Activated CD4-positive, alpha-beta T cell treated with anti-CD3 and anti-CD28 coated beads for 1 hour (primary cell): Measurements from ENCODE around the gene RBM15.
A peak's percentile ranks its signal among the peaks of the same experiment; 100 is the strongest.

ENCODE experiments used
- DNase-seq: peaks from one replicate; pipeline ENCODE4 v3.0.0-alpha.2; 2020

The RBM15 gene, protein sequence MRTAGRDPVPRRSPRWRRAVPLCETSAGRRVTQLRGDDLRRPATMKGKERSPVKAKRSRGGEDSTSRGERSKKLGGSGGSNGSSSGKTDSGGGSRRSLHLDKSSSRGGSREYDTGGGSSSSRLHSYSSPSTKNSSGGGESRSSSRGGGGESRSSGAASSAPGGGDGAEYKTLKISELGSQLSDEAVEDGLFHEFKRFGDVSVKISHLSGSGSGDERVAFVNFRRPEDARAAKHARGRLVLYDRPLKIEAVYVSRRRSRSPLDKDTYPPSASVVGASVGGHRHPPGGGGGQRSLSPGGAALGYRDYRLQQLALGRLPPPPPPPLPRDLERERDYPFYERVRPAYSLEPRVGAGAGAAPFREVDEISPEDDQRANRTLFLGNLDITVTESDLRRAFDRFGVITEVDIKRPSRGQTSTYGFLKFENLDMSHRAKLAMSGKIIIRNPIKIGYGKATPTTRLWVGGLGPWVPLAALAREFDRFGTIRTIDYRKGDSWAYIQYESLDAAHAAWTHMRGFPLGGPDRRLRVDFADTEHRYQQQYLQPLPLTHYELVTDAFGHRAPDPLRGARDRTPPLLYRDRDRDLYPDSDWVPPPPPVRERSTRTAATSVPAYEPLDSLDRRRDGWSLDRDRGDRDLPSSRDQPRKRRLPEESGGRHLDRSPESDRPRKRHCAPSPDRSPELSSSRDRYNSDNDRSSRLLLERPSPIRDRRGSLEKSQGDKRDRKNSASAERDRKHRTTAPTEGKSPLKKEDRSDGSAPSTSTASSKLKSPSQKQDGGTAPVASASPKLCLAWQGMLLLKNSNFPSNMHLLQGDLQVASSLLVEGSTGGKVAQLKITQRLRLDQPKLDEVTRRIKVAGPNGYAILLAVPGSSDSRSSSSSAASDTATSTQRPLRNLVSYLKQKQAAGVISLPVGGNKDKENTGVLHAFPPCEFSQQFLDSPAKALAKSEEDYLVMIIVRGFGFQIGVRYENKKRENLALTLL

DNA sequence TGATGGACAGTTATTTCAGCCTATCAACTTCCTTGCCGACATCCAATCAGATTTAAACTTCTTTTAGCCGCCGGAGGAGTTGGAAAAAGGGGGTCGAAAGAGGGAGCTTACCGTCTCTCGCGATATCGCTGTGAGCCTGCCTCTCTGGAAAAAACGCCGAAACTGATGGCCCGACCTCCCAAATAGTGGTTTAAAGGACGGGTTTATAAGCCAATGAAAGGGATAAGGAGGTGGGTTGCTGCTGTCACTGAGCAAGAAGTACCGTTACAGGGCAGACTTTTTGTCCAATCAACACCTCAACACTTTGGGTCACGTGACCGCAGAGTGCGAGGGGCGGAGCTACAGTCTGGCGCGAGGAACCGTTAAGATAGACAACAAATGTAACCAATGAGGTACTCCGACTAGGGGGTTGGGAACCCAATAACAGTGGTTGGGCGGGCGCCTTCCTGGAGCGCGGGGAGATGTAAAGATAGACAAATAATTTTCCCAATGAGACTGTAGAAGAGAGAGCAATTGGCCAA, at the start of gene RBM15:
TSS of gene RBM15 (plus strand) at position 492 of the 521 bp plus-strand sequence. CDS start at position 521, 29 bp downstream.
- peak; percentile 96 for DNase-seq

- DNase-seq, result no peak
Observed at GRCh38 chr1:110291241-110292030, 47.7 kb upstream of the RBM15 start.

GRCh38 chr1:110292031-110292741, 47.0 kb upstream of the RBM15 start:
- DNase-seq, result no peak

DNA sequence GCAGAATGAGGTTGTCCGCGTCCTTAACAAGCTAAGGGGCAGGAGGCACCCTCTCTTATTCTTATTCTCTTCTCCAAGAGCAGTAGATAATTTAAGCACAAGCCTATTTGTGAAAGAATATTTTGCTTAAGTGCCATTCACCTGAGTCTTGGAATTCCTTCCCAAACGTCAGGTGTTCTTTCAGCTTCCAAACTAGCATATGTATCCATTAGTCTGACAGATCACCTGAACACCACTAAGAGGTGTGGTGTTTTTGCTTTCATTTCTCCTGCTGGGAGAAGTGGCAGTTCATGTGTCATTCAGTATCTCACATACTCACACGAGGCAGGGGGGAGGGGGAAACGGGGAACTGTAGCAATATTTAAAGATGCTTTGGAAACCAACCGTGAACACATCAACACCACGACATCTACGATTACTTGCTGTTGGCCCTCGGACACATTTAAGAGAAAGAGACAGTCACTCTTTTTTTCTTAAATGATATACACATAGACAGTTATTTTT, 45.5 kb upstream of the RBM15 start:
- no peak for DNase-seq

- DNase-seq, result no peak
Observed at GRCh38 chr1:110294308-110294707, 44.9 kb upstream of the RBM15 start.

- no peak for DNase-seq
Observed at GRCh38 chr1:110298991-110299390, 40.2 kb upstream of the RBM15 start.

DNA sequence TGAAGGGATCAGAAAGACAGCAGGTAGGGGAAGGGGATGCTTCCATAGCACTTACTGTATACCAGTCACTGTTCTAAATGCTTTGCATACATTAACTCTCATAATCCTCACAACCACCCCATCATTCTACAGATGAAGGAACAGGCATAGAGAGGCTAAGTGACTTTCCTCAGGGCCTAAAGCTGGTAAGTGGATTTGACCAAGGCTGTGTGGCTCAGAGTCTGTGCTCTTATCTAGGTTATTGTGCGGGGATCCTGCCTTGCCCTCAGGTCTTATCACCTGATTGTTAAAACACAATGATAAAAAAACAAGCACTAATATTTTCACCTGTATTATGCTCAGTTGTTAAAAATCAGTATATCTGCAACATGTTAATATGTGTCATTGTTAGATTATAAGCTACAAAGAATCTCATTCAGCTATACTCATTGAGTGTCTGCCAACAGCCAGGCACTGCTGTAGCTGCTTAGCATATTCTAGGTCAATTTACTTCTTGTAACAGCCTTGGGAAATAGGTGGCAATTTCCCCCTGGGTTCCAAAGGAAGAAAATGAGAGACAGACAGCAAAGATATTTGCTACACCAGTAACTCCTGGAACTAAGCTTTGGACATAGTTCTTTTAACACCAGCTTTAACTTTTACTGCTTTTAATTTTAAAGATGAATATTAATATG, 38.6 kb upstream of the RBM15 start:
- DNase-seq, result no peak

- DNase-seq, result no peak
Observed at GRCh38 chr1:110302836-110303235, 36.3 kb upstream of the RBM15 start.

DNA sequence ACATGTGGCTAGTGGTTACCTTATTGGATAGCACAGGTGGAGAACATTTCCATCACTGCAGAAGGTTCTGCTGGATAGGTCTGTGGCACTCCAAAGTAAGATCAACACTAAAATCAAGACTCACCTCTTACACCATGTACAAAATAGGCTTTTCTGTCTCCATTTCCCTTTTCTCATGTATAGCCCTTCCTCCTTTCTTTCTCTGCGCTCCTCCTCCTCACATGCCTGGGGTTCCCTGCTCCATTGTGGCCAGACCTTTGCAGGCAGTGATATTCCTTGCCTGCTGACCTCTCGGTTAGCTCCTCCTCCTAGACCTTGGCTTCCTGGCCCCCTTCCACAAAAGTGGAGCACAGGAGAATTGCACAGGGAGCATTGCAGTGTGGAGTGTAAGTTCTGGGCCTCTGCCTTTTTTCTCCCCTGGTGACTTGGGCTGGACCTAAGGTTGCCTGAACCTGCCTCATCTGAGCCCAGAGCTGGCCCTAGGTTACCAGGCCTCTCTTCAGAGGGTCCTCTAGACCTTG, 33.2 kb upstream of the RBM15 start:
- DNase-seq, result no peak

GRCh38 chr1:110307239-110307974, 31.8 kb upstream of the RBM15 start:
- no peak for DNase-seq

- no peak for DNase-seq
Observed at GRCh38 chr1:110308247-110308646, 30.9 kb upstream of the RBM15 start.

DNA sequence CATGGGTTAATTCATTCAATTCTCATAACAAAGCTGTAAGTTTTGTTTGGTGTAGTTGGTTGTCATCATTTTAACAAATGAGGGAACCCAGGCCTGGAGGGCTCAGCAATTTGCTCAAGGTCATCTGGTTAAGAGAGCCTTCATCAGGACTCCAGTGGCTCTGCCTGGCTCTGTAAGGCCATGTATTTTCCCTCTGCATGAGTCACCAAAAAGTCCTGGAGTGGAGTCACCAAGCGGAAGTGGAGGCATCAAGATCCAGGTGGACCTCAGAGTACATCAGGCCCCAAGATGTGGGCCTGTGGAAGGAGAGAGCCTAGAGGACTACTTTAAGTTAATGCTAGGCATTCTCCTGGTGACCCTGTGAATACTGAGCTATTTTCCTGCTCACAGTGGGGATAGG, 30.0 kb upstream of the RBM15 start:
- no peak for DNase-seq

GRCh38 chr1:110309767-110310166, 29.4 kb upstream of the RBM15 start:
- DNase-seq, result no peak

GRCh38 chr1:110310300-110310699, 28.9 kb upstream of the RBM15 start:
- no peak for DNase-seq

DNA sequence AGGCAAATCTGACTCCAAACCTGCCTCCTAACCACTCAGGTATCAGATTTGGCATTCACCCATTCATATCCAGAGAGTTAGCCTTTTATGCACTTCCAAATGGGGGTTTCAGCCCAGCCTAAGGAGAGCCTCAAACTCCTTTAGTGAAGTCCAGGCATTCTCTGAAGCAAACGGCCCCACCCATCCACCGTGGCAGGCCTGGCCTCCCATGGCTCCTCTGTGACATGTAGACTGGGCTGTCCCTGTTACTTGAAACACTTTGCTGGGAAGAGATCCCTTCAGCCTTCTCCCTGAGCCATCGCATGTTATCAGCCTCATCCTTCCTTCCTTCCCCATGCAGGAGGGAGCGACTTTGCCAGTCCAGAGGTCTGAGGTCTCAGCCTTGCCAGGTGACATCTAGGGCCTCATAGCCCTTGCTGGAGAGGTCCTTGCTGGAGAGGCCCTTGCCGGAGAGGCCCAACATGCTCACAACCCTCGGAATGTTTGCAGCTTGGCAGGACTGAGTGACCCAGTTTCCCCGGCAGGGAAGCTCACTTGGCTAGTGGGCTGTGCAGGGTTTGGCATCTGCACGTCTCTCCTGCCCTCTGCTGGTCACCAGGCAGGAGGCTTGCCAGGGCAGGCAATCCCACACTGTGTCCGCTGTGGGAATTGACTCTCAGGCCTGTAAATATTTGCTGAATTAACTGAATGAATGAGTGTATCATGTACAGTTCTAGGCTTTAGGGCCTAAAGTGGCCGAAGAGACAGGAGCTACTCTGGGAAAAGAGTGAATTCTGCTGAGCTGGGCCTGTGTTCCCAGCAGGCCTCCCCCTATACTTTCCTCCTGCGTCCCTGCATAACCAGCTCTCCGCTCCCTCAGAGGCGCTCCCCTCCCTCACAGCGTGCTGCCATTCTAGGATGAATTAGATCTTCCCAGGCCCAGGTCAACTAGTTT, 26.7 kb upstream of the RBM15 start:
- DNase-seq, result peak; percentile 62

- no peak for DNase-seq
Observed at GRCh38 chr1:110316735-110317134, 22.4 kb upstream of the RBM15 start.

GRCh38 chr1:110318046-110318445, 21.1 kb upstream of the RBM15 start:
- DNase-seq, result no peak

DNA sequence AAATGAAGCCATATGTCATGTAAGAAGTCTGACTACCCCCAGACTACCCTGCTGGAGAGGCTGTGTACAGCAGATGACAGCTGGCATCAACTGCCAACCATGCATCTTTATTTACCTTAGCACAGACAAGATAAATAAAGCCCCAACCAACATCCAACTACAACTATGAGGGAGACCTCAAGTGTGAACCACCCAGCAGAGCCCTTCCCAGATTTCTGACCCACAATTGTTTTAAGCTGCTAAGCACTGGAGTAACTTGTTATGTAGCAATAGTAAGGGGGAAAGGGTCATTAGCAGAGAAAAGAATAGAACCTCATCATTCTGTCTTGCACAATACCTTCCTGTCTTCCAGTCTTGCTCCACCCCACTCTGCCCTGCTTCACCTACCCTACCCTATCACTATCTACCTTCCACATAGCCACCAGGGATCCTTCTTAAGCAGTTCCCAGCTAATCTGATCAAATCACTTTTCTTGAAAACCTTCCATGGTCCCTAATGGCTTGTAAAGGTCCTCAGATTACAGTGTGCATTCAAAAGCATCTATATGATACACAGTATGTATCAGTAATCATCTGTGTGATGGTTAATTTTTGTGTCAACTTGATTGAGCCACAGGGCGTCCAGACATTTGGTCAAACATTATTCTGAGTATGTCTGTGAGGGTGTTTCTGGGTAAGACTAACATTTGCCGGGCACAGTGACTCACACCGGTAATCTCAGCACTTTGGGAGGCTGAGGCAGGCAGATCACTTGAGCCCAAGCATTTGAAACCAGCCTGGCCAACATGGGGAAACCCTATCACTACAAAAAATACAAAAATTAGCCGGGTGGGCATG, 19.6 kb upstream of the RBM15 start:
- no peak for DNase-seq
